ENCODE measurements around the gene CLEC14A.

Gene CLEC14A

GRCh38 chr14:38212111-38212510, 43.8 kb downstream of the CLEC14A start:
- TF ChIP-seq, protein P1, sequence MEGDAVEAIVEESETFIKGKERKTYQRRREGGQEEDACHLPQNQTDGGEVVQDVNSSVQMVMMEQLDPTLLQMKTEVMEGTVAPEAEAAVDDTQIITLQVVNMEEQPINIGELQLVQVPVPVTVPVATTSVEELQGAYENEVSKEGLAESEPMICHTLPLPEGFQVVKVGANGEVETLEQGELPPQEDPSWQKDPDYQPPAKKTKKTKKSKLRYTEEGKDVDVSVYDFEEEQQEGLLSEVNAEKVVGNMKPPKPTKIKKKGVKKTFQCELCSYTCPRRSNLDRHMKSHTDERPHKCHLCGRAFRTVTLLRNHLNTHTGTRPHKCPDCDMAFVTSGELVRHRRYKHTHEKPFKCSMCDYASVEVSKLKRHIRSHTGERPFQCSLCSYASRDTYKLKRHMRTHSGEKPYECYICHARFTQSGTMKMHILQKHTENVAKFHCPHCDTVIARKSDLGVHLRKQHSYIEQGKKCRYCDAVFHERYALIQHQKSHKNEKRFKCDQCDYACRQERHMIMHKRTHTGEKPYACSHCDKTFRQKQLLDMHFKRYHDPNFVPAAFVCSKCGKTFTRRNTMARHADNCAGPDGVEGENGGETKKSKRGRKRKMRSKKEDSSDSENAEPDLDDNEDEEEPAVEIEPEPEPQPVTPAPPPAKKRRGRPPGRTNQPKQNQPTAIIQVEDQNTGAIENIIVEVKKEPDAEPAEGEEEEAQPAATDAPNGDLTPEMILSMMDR (IDR thresholded peaks at IDR 0.05; ENCODE audit: extremely low read depth, insufficient read depth, missing control alignments): no peak
- no peak for DNase-seq (ENCODE audit: low spot score)
- in situ Hi-C loops (cut with MboI; ENCODE audit: low pct_unique_long_range_greater_than_20kb, low sequenced_read_pairs, unreplicated experiment): no loop called here

DNA sequence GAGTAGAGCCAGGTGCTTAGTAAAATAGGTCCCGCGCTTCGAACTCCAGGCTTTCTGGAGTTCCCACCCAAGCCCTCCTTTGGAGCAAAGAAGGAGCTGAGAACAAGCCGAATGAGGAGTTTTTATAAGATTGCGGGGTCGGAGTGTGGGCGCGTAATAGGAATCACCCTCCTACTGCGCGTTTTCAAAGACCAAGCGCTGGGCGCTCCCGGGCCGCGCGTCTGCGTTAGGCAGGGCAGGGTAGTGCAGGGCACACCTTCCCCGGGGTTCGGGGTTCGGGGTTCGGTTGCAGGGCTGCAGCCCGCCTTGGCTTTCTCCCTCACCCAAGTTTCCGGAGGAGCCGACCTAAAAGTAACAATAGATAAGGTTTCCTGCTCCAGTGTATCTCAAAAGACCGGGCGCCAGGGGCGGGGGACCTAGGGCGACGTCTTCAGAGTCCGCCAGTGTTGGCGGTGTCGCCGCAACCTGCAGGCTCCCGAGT, 44.6 kb downstream of the CLEC14A start:
- TF ChIP-seq, protein P1 (IDR thresholded peaks at IDR 0.05; ENCODE audit: extremely low read depth, insufficient read depth, missing control alignments): no peak
- no peak for DNase-seq (ENCODE audit: low spot score)
- in situ Hi-C loops (cut with MboI; ENCODE audit: low pct_unique_long_range_greater_than_20kb, low sequenced_read_pairs, unreplicated experiment): no loop called here

DNA sequence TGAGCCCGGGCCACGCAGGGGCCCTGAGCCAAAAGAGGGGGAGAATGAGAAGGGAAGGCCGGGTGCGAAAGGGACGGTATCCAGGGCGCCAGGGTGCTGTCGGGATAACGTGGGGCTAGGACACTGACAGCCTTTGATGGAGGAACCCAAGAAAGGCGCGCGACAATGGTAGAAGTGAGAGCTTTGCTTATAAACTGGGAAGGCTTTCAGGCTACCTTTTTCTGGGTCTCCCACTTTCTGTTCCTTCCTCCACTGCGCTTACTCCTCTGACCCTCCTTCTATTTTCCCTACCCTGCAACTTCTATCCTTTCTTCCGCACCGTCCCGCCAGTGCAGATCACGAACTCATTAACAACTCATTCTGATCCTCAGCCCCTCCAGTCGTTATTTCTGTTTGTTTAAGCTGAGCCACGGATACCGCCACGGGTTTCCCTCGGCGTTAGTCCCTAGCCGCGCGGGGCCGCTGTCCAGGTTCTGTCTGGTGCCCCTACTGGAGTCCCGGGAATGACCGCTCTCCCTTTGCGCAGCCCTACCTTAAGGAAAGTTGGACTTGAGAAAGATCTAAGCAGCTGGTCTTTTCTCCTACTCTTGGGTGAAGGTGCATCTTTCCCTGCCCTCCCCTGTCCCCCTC, 45.2 kb downstream of the CLEC14A start:
- in situ Hi-C loops (cut with MboI; ENCODE audit: low pct_unique_long_range_greater_than_20kb, low sequenced_read_pairs, unreplicated experiment): no loop called here
- TF ChIP-seq, protein P1 (IDR thresholded peaks at IDR 0.05; ENCODE audit: extremely low read depth, insufficient read depth, missing control alignments): no peak
- DNase-seq (ENCODE audit: low spot score): peak; percentile 13

GRCh38 chr14:38209572-38210557, 46.0 kb downstream of the CLEC14A start:
- in situ Hi-C loops (cut with MboI; ENCODE audit: low pct_unique_long_range_greater_than_20kb, low sequenced_read_pairs, unreplicated experiment): no loop called here
- TF ChIP-seq, protein P1 (IDR thresholded peaks at IDR 0.05; ENCODE audit: extremely low read depth, insufficient read depth, missing control alignments): no peak
- no peak for DNase-seq (ENCODE audit: low spot score)

- DNase-seq (ENCODE audit: low spot score): no peak
- TF ChIP-seq, protein P1 (IDR thresholded peaks at IDR 0.05; ENCODE audit: extremely low read depth, insufficient read depth, missing control alignments): no peak
- in situ Hi-C loops (cut with MboI; ENCODE audit: low pct_unique_long_range_greater_than_20kb, low sequenced_read_pairs, unreplicated experiment): no loop called here
These were observed 47.0 kb downstream of the CLEC14A start for GRCh38 chr14:38208618-38209562.
